ENCODE results near the gene PNPLA5.

The PNPLA5 gene

GRCh38 chr22:43859621-43860020 lies 32.2 kb downstream of the PNPLA5 start:
- no peak for DNase-seq (ENCODE audit: low read depth, low spot score)
- H3K4me3 ChIP-seq (ENCODE audit: low read length): no peak overlapping the region

GRCh38 chr22:43859176-43859575 lies 32.6 kb downstream of the PNPLA5 start:
- H3K4me3 ChIP-seq (ENCODE audit: low read length): no peak overlapping the region
- no peak for DNase-seq (ENCODE audit: low read depth, low spot score)

- peak; percentile 80 for DNase-seq (ENCODE audit: low read depth, low spot score)
- no peak overlapping the region for H3K4me3 ChIP-seq (ENCODE audit: low read length)
Measured at GRCh38 chr22:43858156-43858895, 33.5 kb downstream of the PNPLA5 start.

- no peak for DNase-seq (ENCODE audit: low read depth, low spot score)
- no peak overlapping the region for H3K4me3 ChIP-seq (ENCODE audit: low read length)
Measured at GRCh38 chr22:43857367-43857766, 34.4 kb downstream of the PNPLA5 start.

GRCh38 chr22:43855431-43855830 lies 36.4 kb downstream of the PNPLA5 start:
- H3K4me3 ChIP-seq (ENCODE audit: low read length): no peak overlapping the region
- DNase-seq (ENCODE audit: low read depth, low spot score): no peak

- no peak for DNase-seq (ENCODE audit: low read depth, low spot score)
- H3K4me3 ChIP-seq (ENCODE audit: low read length): no peak overlapping the region
Measured at GRCh38 chr22:43854786-43855271, 37.0 kb downstream of the PNPLA5 start.

GRCh38 chr22:43854121-43854785 lies 37.6 kb downstream of the PNPLA5 start:
- no peak for DNase-seq (ENCODE audit: low read depth, low spot score)
- no peak overlapping the region for H3K4me3 ChIP-seq (ENCODE audit: low read length)

GRCh38 chr22:43853328-43853931 lies 38.4 kb downstream of the PNPLA5 start:
- DNase-seq (ENCODE audit: low read depth, low spot score): no peak
- no peak overlapping the region for H3K4me3 ChIP-seq (ENCODE audit: low read length)

GRCh38 chr22:43852573-43853327 lies 39.1 kb downstream of the PNPLA5 start:
- DNase-seq (ENCODE audit: low read depth, low spot score): no peak
- no peak overlapping the region for H3K4me3 ChIP-seq (ENCODE audit: low read length)

- no peak overlapping the region for H3K4me3 ChIP-seq (ENCODE audit: low read length)
- no peak for DNase-seq (ENCODE audit: low read depth, low spot score)
Measured at GRCh38 chr22:43851979-43852307, 39.9 kb downstream of the PNPLA5 start.

GRCh38 chr22:43851058-43851978 lies 40.5 kb downstream of the PNPLA5 start:
- no peak for DNase-seq (ENCODE audit: low read depth, low spot score)
- H3K4me3 ChIP-seq (ENCODE audit: low read length): no peak overlapping the region

- no peak for DNase-seq (ENCODE audit: low read depth, low spot score)
Measured at GRCh38 chr22:43850529-43850928, 41.3 kb downstream of the PNPLA5 start.

GRCh38 chr22:43849731-43850130 lies 42.1 kb downstream of the PNPLA5 start:
- no peak overlapping the region for H3K4me3 ChIP-seq (ENCODE audit: low read length)
- no peak for DNase-seq (ENCODE audit: low read depth, low spot score)

More at GRCh38 chr22:43850529-43850928, 41.3 kb downstream of the PNPLA5 start:
- H3K4me3 ChIP-seq (ENCODE audit: low read length): no peak overlapping the region

GRCh38 chr22:43848366-43849171 lies 43.2 kb downstream of the PNPLA5 start:
- no peak for DNase-seq (ENCODE audit: low read depth, low spot score)
- no peak overlapping the region for H3K4me3 ChIP-seq (ENCODE audit: low read length)

- no peak for DNase-seq (ENCODE audit: low read depth, low spot score)
- H3K4me3 ChIP-seq (ENCODE audit: low read length): no peak overlapping the region
Measured at GRCh38 chr22:43847376-43848289, 44.2 kb downstream of the PNPLA5 start.

- no peak for DNase-seq (ENCODE audit: low read depth, low spot score)
- H3K4me3 ChIP-seq (ENCODE audit: low read length): no peak overlapping the region
Measured at GRCh38 chr22:43846966-43847365, 44.8 kb downstream of the PNPLA5 start.

- no peak for DNase-seq (ENCODE audit: low read depth, low spot score)
- no peak overlapping the region for H3K4me3 ChIP-seq (ENCODE audit: low read length)
Measured at GRCh38 chr22:43845981-43846380, 45.8 kb downstream of the PNPLA5 start.
